Progenitor cell of endocrine pancreas (in vitro differentiated cells): ENCODE data around the gene PEA15. TPM values are rescaled to one million over a fixed set of nuclear protein-coding genes. Genes with fewer than 3 reads are reported as not detected.

Experiments used
- DNase-seq: peaks from one replicate; pipeline ENCODE4 v3.0.0; 2021; ENCODE audit warnings: low spot score; ENCODE audit not compliant: unreplicated experiment
- H3K27ac Mint-ChIP-seq: 2 replicates; pipeline ENCODE4 v1.8.0; 2021; ENCODE audit warnings: mild to moderate bottlenecking, moderate library complexity, mixed read lengths
- H3K27me3 Mint-ChIP-seq: 2 replicates; pipeline ENCODE4 v1.8.0; 2021; ENCODE audit warnings: mixed read lengths
- H3K36me3 Mint-ChIP-seq: 2 replicates; pipeline ENCODE4 v1.8.0; 2022; ENCODE audit warnings: mixed read lengths; ENCODE audit not compliant: insufficient read depth
- H3K4me1 Mint-ChIP-seq: 2 replicates; pipeline ENCODE4 v1.8.0; 2021; ENCODE audit warnings: low read depth, mixed read lengths
- H3K4me3 Mint-ChIP-seq: 2 replicates; pipeline ENCODE4 v1.8.0; 2021; ENCODE audit warnings: low read depth, mild to moderate bottlenecking, moderate library complexity, mixed read lengths
- H3K9me3 Mint-ChIP-seq: 2 replicates; pipeline ENCODE4 v1.8.0; 2021; ENCODE audit warnings: low read depth, mixed read lengths
- CTCF ChIP-seq: fragments of 200-600 bp; sonication (generic); IDR thresholded peaks from one replicate; pipeline ENCODE4 v1.5.0; 2021; ENCODE audit warnings: antibody characterized with exemption, mild to moderate bottlenecking; ENCODE audit not compliant: unreplicated experiment
- total RNA-seq: library from RNA; stranded (reverse); gene quantifications from 2 replicates; pipeline ENCODE4 v1.2.1, GENCODE V29; 2021

The PEA15 gene
- total RNA-seq, 1 donor from 2014 or later = 37.6 TPM

DNA sequence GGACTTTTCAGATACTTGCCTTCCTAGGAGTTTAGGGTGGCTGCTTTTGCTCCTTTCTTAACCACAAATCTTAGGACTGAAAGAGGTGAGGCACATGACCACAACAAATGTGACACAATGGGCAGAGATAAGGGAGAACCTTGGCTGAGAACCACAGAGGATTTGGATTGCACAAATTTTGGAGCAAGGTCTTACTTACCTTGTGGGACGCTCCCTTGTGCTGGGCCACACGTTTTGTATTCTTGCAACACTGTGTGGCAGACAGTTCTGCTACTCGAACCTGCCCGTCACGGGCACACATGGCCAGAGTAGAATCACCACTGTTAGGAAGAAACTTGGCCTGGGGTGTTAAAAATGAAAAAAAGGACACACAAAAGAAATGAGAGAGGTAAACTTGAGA is 33.2 kb downstream of the PEA15 start:
- no peak for TF ChIP-seq CTCF
- no peak for DNase-seq
- Mint-ChIP-seq H3K36me3 (peaks cover 18% of the 10 kb centered on the region), H3K27ac (no peak overlapping the region), H3K27me3 (no peaks in the 10 kb centered on the region), H3K4me3 (no peak overlapping the region), H3K4me1 (peaks cover 2% of the 10 kb centered on the region), H3K9me3 (no peaks in the 10 kb centered on the region)

- Mint-ChIP-seq H3K9me3 (no peaks in the 10 kb centered on the region), H3K27me3 (no peaks in the 10 kb centered on the region), H3K4me3 (no peak overlapping the region), H3K27ac (no peak overlapping the region), H3K36me3 (peaks cover 12% of the 10 kb centered on the region), H3K4me1 (peaks cover 2% of the 10 kb centered on the region)
- TF ChIP-seq CTCF = no peak
- DNase-seq = no peak
Observed at GRCh38 chr1:160239582-160240299, 34.6 kb downstream of the PEA15 start.

DNA sequence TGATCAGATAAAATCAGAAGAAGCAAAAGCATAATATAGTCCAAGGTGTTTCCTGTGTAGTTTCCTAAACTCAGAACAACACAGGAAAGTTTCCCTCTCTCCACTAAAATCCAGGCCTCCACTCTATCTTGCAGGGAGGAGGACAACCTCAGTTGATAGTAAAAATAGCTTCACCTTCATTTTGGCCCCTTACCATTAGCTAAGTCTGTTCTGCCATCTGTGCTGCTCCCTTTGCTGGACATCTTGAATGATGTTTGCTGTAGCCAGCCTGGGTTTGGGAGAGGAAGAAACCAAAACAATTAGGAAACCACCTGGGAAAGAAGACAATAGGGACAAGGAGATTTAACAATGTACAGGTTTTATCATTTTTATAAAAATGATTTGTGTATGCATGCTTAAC is 38.6 kb downstream of the PEA15 start:
- DNase-seq = no peak
- Mint-ChIP-seq H3K9me3 (no peaks in the 10 kb centered on the region), H3K27me3 (no peaks in the 10 kb centered on the region), H3K4me3 (no peak overlapping the region), H3K27ac (no peak overlapping the region), H3K4me1 (peaks cover 3% of the 10 kb centered on the region), H3K36me3 (peaks cover 10% of the 10 kb centered on the region)
- no peak for TF ChIP-seq CTCF

DNA sequence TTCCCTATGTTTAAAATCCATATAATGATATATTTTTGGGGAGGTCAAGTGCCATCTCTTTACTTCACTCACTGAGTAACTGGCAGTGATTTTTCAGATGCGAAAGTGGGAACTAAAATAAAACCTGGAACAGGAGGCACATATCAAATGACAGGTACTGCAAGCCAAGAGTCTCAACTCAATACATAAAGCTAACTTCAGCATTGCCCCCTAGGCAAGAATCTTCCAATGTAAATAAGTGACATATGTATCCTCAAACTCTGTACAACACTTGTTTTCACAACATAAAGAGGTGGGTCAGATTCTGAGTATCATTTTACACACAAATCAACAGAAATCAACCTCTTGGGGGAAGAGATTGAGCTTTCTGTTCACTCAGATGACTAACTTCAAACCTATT is 39.0 kb downstream of the PEA15 start:
- no peaks in the 10 kb centered on the region for H3K9me3 Mint-ChIP-seq
- H3K36me3 Mint-ChIP-seq = peaks cover 10% of the 10 kb centered on the region
- H3K4me1 Mint-ChIP-seq = peaks cover 3% of the 10 kb centered on the region
- H3K27ac Mint-ChIP-seq = no peak overlapping the region
- no peaks in the 10 kb centered on the region for H3K27me3 Mint-ChIP-seq
- no peak for TF ChIP-seq CTCF
- DNase-seq = no peak
- no peak overlapping the region for H3K4me3 Mint-ChIP-seq

GRCh38 chr1:160245434-160245833 is 40.2 kb downstream of the PEA15 start:
- peaks cover 6% of the 10 kb centered on the region for H3K36me3 Mint-ChIP-seq
- no peak for DNase-seq
- H3K4me3 Mint-ChIP-seq = no peak overlapping the region
- H3K27ac Mint-ChIP-seq = peak overlapping the region; percentile 39
- H3K4me1 Mint-ChIP-seq = peaks cover 3% of the 10 kb centered on the region
- TF ChIP-seq CTCF = no peak
- no peaks in the 10 kb centered on the region for H3K27me3 Mint-ChIP-seq
- no peaks in the 10 kb centered on the region for H3K9me3 Mint-ChIP-seq
